DMS 273 (cell line): ENCODE data around the gene SDK1.
"Not testable (repeated sequence)": the region's sequence is repeated elsewhere in the genome, so short reads cannot be mapped to it uniquely, and the experiment has no call there.

Experiments used
- DNase-seq: peaks from one replicate; lab custom pipeline; 2025; ENCODE audit not compliant: unreplicated experiment; lab: John Stamatoyannopoulos, UW

The SDK1 gene

GRCh38 chr7:4203626-4204512 is 902.8 kb downstream of the SDK1 start:
- DNase-seq: peak; percentile 68

- DNase-seq: peak; percentile 57
Observed at GRCh38 chr7:4204513-4205165, 903.6 kb downstream of the SDK1 start.

DNA sequence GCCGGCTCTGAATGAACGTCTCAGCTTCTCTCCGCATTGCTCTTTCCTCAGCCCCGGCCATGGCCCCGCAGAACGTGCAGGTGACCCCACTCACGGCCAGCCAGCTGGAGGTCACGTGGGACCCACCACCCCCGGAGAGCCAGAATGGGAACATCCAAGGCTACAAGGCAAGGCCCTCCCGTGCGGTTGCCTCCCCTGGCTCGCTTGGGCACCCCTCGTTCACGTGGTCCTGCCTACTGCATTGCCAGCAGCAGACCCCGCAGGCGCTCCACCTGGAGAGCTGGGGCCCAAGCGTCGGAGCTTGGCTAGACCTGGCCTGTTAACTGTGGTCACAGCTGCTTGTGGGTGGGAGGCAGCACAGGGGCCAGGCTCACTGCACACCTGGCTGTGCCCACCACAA is 904.8 kb downstream of the SDK1 start:
- DNase-seq: no peak

DNA sequence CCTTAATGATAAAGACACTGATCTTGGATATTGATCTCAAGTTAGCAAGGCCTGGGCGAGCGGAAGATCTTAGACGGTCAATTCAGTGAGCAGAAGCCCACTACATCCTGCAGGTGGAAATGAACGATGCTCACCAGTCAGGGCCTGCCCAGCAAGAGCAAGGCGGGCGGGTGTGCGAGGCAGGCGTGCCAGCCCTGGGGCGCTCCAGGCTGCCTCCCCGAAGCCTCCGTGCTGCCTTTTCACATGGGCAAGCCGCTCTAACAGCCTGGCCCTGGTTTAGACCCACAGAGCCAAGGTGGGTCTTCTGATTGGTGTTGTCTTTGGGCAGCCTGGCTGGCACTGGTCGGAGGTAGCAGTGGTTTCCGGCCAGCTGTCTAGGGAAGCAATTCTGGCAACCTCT is 906.0 kb downstream of the SDK1 start:
- no peak for DNase-seq

DNA sequence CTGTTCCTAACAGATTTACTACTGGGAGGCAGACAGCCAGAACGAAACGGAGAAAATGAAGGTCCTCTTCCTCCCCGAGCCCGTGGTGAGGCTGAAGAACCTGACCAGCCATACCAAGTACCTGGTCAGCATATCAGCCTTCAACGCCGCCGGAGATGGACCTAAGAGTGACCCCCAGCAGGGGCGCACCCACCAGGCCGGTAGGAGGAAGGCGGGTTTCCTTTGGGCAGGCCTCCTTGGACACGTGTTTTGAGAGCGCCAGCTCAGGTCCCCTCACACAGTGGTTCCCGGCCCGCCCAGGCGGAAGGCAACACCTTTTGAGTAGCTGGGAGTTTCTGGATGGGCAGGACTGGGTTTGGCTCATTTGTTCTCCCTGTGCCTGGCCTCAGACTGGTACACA is 907.0 kb downstream of the SDK1 start:
- no peak for DNase-seq

GRCh38 chr7:4208586-4208985 is 907.5 kb downstream of the SDK1 start:
- no peak for DNase-seq

DNA sequence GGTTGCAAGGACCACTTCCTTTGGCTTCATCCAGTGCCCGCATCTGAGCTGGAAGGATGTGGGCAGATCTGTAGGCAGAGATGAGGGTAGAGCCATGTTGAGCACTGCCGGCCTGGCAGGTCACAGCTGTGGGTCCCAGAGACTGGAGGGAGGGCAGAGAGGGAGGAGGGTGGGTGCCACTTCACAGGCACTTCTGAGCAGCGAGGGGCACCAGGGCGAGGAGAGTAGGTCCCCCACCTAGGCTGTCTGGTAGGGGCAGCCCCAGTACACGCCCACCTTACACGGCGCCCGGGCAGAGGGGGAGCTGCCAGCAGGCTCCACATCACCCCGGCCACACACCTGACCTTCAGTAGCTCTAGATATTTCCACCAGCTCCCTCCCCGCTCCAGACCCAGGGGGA is 908.1 kb downstream of the SDK1 start:
- DNase-seq: no peak

DNA sequence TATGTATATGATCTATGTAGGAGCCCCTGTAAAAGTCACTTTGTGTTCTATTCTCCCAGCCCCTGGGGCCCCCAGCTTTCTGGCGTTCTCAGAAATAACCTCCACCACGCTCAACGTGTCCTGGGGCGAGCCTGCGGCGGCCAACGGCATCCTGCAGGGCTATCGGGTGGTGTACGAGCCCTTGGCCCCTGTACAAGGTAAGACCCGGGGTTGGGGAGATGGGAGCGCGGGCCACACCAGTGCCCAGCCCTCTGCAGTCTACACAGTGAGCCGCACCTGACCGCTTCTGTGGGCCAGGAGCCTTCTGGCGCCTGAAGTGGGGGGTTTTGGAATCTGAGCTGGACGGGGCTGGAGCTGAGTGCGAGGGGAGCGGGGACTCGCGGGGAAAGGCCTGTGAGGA is 908.9 kb downstream of the SDK1 start:
- no peak for DNase-seq

DNA sequence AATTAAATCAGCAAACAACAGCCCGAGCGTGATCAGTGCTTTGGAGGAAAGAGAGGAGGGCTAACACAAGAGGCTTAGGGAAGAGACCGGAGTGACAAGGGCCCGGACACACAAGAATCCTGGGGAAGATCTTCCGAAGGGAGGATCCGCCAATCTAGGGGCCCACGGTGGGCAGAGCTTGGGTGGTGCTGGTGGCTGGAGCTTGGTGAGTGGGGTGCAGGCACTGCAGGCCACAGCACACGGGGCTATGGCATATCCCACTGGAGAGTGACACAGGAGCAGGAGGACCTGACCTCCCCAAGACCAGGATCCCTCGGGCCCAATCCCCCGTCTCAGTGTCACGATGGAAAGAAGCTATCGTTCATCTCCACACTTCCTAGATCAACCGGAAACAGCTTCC is 909.8 kb downstream of the SDK1 start:
- no peak for DNase-seq

DNA sequence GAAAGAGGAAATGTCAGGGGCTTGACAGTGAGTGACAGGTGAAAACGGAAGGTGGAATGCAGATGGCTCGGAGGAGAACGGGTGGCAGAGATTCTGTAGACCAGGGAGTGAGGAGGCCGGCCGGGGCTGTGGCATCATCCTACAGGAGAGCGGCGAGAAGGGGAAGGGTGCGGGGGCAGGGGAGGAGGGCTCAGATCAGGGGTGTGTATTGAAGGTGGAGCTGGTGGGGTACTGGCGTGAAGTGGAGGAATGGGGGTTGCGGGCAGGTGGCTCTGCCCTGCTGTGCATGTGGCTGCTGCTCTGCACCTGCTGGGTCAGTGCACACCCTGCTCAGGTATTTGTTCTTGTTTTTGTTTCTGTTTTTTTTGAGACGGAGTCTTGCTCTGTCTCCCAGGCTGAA is 910.2 kb downstream of the SDK1 start:
- no peak for DNase-seq

DNA sequence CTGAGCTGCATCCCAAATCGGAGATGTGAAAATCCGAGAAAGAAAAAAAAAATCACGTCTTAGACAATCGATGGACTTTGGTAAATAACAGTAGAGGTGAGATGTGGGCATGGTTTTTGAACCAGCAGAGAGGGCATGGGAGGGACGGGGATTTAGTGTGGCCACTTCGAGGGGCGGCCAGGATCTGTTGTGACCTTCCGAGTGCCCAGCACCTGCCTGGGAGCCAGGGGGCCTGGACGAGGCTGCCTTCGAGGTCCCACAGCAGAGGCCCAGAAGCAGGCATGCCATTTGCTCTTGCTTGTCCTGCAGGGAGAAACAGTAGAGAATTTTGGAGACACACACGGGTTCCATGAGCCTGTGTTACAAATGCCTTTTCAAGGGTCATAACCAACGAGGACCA is 911.3 kb downstream of the SDK1 start:
- DNase-seq: no peak

DNA sequence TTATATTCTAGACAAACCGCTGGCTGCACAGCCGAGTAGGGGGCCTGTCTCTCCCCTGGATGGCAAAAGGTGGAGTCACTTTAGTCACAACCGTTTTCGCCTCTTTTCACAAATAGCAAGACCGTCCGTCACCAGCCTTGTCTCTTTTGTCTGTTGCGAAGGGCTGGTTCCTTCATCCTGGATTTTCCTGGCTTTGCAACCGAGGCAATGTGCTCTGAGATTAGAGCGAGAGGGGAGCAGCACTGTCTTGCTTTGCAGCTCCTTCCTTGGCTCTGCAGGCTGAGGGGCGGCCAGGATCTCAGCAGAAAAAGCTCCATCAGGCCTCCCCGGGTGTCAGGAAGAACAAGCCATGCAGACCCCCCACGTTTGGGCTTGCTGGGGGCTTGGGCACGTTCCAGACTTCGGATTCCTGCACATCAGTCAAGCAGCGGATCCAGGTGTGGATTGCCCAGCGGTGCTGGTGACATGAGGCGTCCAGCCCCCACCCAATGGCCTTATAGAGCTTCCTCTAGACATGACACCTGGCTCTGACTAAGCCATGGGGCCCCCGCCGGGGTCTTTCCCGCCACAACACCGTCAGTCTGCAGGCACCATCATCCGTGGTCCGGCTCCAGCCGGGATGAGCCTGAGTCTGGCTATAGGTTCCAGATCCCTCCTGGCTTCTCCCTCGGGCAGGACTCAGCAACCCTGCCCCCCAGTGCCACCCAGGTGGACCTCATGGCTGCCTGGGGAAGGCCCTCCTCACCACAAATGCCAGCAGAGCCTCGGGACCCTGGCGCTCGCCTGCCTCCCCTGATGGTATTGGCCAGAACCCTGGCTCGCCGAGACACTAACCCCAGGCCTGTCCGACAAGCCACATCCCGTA is 913.5 kb downstream of the SDK1 start:
- DNase-seq: no peak

DNA sequence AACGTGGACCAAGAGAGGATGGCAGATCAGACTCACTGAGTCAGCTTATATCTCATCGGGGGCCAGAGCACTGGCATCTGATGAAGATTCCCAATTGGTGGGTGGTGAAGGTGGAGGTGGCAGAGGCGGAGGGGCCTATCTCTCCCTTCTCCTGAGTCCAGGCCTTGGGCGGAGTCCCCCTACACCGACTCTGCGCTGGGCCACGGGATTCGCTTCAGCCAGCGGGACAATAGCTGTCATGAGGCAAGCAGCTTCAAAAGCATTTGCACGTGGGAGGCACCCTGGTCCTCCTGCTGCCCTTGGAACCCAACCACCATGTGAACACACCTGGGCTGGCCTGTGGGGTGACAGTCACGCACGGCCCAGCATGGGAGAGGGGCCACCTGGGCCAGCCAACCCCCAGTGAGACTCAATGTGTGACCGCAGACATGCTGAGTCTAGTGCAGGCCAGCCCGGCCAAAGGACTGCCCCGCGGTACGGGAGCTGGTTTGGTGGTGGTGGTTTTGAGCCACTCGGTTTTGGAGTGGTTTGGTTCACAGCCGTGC is 914.2 kb downstream of the SDK1 start:
- DNase-seq: no peak

DNA sequence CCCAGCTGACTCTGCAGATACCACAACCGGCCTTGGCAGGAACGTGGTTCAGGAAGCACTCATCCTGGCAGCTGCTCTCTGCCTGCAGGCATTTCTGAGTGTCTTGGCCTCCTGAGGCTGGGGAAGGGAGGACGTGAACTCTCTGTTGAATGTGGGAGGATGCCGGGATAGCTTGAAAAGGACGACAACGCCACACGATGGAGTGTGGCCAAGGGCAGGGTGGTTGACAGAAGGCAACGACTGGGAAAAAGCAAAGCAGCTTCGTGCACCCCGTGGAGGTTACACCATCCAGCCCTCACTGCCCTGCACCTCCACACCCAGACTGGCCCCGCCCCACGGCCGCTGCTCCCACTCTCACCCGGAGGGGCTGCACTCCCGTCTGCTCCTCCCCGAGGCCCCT is 915.0 kb downstream of the SDK1 start:
- no peak for DNase-seq

- not testable (repeated sequence) for DNase-seq
Observed at GRCh38 chr7:4217126-4217660, 916.1 kb downstream of the SDK1 start.

DNA sequence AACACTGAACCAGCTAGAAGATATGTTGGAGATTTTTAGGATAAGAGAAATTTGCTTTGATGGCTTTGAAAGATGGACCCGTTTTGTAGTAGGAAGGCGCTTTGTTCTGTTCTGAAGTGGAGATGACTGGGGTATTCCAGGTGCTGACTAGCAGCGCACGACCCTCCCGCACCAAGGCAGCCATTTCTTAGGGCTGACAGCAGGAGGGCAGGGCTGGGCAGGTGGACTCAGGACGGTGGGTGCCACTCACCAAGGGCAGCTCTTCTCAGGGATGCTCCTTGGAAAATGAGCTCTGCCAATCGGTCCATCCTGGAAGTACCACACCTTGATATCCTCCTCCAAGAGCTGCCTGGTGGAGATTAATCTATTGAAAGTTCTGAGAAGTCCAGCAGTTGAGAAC is 917.4 kb downstream of the SDK1 start:
- DNase-seq: no peak

DNA sequence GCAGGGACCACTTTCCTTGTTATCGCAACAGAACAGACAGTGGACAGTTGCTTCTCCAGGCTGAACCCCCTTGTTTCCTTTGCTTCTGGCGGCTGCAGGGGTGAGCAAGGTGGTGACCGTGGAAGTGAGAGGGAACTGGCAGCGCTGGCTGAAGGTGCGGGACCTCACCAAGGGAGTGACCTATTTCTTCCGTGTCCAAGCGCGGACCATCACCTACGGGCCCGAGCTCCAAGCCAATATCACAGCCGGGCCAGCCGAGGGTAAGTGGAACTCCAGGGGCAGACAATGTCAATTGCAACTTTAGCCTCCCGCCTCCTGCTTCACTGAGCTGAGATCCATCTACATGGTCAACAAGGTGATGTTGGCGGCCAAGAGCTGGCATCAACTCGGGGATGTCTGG is 919.0 kb downstream of the SDK1 start:
- no peak for DNase-seq

DNA sequence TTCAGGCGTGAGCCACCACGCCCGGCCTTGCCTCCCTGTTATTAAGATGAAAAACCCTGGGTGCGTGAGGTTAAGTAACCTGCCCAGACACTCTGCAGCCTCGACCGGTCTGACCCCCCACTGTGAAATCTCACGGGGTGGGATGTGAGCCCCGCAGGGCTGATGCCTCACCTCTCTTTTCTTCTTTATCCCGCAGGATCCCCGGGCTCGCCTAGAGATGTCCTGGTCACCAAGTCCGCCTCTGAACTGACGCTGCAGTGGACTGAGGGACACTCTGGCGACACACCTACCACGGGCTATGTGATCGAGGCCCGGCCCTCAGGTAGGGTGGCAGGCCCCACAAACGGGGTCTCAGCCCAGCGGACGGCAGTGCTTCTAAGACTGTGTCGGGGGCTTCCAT is 920.0 kb downstream of the SDK1 start:
- no peak for DNase-seq

- no peak for DNase-seq
Observed at GRCh38 chr7:4222676-4223075, 921.6 kb downstream of the SDK1 start.

DNA sequence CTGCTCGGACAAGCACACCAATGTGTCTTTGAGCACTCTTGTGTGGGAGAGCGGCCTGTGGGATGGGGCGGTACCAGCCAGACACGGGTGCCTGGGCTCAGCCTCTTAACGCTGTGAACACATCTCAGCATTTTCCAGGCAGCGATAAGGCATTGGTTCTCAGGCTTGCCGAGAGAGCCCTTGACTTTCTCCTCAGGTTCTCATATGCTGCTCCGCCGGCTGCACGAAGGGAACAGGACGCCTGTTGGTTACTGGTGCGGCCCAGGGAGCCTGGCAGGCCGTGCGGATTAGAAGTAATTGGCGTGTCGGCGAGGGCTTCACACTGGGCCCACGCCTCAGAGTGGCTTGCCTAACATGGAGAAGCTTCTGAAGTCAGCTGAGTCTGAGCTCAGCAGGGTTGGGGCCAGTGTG is 924.3 kb downstream of the SDK1 start:
- DNase-seq: no peak

- no peak for DNase-seq
Observed at GRCh38 chr7:4225881-4226523, 925.0 kb downstream of the SDK1 start.
